GM18867 (cell line): Measurements from ENCODE around the gene WNT16.

ENCODE experiments used
- ATAC-seq: cut with Tn5 transposase; IDR thresholded peaks from one replicate; pipeline ENCODE4 v1.9.1; 2021; ENCODE audit warnings: mild to moderate bottlenecking, moderate library complexity; ENCODE audit not compliant: unreplicated experiment

The WNT16 gene

GRCh38 chr7:121390109-121390508, 61.3 kb downstream of the WNT16 start:
- no peak for ATAC-seq

- no peak for ATAC-seq
Measured at GRCh38 chr7:121390617-121391016, 61.8 kb downstream of the WNT16 start.
